GM18508 (cell line): ENCODE data around the gene ZNF836.

Experiments used
- ATAC-seq: cut with Tn5 transposase; IDR thresholded peaks from one replicate; pipeline ENCODE4 v1.9.1; 2021; ENCODE audit warnings: moderate number of reproducible peaks; ENCODE audit not compliant: insufficient read depth, unreplicated experiment

The ZNF836 gene

DNA sequence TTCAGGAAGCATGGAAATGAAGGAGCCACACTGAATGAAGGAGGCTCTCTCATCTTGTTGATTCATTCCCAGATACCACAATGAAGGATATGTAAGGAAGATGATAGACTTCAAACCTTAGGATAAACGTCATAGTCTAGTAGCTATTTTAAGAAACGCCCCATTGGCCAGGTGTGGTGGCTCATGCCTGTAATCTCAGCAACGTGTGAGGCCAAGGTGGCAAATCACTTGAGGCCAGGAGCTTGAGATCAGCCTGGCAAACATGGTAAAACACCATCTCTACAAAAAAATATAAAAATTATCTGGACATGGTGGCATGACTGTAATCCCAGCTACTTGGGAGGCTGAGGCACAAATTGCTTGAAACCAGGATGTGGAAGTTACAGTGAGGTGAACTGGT is 58.8 kb downstream of the ZNF836 start:
- no peak for ATAC-seq

DNA sequence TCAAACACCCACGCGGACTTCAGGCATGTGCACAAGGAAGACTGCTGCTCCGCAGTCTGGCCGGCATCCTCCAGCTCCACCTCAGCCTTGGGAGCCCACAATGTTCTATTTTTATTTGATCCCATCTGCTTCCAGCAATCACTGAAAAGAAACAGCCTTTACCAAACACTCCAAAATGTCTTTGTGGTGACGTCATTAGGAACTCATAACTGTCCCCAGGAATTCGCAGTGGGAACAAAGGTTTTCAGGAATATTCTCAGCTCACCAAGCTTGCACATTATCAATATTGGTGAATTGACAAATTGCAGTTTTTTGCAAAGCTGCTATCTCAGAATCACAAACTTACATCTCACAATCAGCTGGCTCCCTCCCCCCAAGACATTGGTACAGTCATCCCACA is 60.6 kb downstream of the ZNF836 start:
- ATAC-seq: no peak
